GM12872 (cell line): ENCODE data around the gene GLCE.

Source experiments
- TF ChIP-seq, protein P1 (sequence below): IDR thresholded peaks from 3 replicates; pipeline ENCODE4 v1.5.1; 2011; ENCODE audit warnings: low read depth, mild to moderate bottlenecking, low read length, moderate library complexity; ENCODE audit not compliant: insufficient read depth

GLCE gene

GRCh38 chr15:69140306-69140705 is 20.1 kb upstream of the GLCE start:
- TF ChIP-seq, protein P1, sequence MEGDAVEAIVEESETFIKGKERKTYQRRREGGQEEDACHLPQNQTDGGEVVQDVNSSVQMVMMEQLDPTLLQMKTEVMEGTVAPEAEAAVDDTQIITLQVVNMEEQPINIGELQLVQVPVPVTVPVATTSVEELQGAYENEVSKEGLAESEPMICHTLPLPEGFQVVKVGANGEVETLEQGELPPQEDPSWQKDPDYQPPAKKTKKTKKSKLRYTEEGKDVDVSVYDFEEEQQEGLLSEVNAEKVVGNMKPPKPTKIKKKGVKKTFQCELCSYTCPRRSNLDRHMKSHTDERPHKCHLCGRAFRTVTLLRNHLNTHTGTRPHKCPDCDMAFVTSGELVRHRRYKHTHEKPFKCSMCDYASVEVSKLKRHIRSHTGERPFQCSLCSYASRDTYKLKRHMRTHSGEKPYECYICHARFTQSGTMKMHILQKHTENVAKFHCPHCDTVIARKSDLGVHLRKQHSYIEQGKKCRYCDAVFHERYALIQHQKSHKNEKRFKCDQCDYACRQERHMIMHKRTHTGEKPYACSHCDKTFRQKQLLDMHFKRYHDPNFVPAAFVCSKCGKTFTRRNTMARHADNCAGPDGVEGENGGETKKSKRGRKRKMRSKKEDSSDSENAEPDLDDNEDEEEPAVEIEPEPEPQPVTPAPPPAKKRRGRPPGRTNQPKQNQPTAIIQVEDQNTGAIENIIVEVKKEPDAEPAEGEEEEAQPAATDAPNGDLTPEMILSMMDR: no peak

- TF ChIP-seq, protein P1: no peak
Measured at GRCh38 chr15:69141286-69141701, 19.1 kb upstream of the GLCE start.

DNA sequence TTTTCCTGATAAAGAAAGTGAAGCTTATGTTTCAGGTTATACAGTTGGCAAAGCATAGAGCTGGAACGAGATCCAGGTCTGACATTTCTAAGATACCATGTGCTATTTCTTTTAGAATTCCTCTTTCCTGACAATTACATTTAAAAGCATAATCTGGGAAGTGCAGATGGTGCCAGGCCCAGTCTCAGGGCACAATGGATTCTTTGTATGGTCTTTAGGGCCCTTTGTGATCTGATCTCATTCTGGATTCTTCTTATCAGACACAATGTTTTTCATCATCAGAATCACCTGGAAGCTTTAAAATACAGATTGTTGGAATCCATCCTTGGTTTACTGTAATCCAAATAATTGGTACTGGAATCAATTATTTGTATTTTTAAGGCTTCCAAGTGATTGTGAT is 18.6 kb upstream of the GLCE start:
- TF ChIP-seq, protein P1: no peak

DNA sequence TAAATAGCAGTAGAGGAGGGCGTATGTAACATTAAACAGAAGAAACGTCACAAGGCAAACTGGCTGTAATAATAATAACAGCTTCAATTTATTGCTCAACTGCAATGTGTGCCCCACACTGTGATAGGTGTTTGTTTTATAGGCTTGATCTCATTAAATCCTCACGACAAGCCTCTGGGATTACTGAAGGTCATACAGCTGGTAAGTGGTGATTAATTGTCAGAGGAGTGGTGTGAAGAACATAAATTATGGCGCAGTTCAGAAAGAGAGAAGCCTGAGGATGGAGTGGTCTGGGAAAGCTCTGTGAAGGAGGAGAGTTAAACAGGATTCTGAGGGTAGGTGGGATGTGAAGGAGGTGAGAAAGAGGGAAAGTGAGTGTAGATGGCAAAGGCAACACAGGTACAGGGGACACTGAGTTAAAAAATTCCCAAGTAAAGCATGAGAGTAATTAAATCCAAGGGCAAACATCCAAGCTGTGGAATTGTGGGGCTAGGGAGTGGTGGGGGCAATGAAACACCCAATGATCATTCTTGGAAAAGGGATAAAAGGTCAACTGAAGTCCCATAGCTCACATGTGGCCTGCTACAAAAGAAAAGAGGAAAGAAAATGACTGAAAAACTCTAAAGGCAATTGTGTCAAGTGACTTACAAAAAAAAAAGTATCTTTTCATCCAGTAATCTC is 16.5 kb upstream of the GLCE start:
- TF ChIP-seq, protein P1: no peak

- TF ChIP-seq, protein P1: no peak
Measured at GRCh38 chr15:69144530-69144929, 15.9 kb upstream of the GLCE start.

DNA sequence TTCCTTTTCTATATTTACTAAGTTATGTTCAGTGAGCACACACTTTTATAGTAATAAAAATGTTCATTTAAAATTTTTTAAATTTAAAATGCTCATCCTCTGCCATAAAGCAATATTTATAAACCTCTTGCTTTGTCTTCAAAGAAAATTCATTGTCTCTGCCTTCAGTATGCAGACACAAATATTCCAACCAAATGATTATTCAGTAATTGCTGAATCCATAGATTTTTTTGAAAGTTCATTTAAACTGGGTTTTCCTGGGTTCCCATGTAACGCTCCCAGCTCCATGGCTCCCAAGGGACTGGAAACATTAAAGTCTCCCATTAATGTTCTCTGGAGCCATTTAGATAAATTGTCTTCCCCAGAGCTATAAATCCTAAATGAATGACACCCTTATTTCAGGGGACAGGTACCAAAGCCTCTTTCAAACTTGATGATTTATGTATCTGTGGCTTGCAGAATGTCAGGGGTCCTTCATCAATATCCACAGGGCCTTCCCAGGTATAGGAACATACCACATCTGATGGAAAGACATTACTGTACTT is 15.2 kb upstream of the GLCE start:
- TF ChIP-seq, protein P1: no peak

DNA sequence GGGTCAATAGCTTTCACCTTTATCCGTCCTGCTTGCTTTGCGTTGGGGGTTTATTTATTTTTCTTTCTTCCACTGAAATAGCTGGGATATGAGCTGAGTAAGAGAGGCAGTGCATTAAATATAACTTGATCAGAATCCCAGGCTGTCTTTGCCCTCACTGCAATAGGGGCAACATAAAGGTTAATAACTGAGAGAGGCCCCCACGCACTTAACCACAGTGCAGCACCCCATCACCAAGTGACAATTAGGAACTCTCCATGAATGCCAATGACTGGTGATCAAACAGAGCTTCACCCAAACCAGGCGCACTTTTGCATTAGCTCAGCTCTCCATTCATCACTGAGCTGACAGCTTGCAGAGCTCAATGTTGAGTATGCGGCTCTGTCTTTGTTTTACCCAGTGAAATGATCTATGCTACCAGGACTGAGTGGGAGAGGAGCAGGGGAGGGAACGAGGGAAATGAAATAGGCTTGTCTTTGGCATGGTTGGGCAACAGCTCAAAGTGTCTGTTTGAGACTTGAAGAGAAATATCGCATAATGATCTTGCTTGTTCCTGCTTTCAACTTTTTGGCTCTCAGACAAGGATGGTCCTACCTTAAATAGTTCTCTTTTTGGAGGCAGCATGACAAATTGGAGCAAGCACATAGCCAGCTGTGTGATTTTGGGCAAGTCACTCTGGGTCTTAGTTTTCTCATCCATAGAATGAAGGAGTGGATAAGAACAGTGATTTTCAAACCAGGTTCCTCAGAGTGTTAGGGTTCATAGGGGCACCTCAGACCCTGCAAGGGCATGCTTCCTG is 14.5 kb upstream of the GLCE start:
- TF ChIP-seq, protein P1: no peak
